SKM-1 treated with dmso at 0.1 percent for 144 hours (cell line): ENCODE results near the gene MYF5.

ENCODE experiments used
- DNase-seq: peaks from one replicate; lab custom pipeline; 2025; ENCODE audit not compliant: unreplicated experiment; lab: John Stamatoyannopoulos, UW

The MYF5 gene

DNA sequence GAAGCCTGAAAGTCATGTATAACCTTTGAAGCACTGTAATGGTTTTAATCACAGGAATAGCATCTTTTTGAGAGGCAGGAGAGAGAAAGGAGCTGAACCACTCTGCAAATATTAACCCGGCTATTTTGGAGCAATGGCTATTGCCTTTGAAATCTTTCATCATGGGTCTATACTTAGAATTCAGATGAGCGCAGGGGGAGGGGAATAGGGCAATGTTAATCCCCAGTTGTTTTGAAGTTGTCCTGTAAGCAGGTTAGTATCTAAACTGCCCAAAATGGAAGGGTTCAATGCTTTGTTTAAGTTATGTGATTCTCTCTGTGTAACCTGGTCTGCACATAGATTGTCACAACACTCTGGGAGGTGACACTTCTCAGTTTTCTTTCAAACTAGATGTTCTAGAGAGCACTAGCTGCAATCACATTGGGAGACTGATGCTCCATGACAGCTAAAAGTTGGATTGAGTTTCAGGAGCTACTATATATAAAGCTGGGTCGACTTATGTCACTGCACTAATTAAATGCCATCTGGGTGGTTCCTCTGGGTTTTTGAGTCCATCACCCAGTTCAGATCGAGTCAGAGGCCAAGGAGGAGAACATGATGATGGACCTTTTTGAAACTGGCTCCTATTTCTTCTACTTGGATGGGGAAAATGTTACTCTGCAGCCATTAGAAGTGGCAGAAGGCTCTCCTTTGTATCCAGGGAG, 9.4 kb upstream of the MYF5 start, which contains the start of gene MYF6:
TSS of gene MYF6 (plus strand) at position 509 of the 704 bp plus-strand sequence. CDS start at position 595, 86 bp downstream.
- no peak for DNase-seq

DNA sequence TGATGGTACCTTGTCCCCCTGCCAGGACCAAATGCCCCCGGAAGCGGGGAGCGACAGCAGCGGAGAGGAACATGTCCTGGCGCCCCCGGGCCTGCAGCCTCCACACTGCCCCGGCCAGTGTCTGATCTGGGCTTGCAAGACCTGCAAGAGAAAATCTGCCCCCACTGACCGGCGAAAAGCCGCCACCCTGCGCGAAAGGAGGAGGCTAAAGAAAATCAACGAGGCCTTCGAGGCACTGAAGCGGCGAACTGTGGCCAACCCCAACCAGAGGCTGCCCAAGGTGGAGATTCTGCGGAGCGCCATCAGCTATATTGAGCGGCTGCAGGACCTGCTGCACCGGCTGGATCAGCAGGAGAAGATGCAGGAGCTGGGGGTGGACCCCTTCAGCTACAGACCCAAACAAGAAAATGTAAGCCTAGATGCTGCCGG, 8.9 kb upstream of the MYF5 start:
- DNase-seq, result no peak

DNA sequence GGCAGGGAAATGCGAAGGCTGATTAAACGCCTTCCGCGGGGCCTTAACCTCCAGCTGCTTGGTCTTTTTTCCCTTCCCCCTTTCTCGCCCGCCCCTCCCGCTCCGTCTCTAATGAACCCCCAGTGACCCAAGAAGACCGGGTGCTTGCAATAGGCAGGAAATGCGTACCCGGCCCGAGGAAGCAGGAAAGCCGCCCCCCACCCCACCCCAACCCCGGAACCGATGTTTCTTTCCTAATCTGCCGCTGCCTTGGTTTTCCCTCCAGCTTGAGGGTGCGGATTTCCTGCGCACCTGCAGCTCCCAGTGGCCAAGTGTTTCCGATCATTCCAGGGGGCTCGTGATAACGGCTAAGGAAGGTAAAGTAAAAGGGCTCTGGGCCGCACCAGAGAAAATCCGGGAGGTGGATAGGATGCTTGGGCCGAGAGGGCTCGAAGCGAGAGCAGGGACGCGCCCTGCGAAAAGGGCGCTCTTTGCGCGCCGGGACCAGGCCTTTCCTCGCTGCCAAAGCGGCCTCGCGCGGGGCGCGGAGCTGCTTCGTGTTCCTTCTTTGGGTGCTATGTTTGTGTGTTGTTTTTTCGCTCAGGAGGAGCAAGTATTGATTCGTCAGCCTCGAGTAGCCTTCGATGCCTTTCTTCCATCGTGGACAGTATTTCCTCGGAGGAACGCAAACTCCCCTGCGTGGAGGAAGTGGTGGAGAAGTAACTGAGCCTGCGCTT, 8.3 kb upstream of the MYF5 start:
- DNase-seq, result no peak

DNA sequence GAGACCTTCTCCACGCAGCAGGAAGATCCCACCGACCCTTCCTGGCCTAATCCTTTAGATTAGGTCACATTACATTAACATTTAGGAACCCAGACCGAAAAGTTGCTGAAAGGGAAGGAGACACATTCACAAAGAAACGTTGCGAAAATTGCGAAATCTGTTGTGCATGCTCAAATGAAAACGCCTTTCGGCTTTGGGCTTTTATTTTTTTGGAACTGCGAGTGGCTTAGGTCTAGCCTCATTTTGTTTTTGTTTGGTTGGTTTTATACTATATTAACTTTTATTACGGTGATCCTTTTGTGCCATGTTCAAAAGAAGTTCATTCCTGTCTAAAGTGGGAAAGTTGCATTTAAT, 7.8 kb upstream of the MYF5 start:
- no peak for DNase-seq

DNA sequence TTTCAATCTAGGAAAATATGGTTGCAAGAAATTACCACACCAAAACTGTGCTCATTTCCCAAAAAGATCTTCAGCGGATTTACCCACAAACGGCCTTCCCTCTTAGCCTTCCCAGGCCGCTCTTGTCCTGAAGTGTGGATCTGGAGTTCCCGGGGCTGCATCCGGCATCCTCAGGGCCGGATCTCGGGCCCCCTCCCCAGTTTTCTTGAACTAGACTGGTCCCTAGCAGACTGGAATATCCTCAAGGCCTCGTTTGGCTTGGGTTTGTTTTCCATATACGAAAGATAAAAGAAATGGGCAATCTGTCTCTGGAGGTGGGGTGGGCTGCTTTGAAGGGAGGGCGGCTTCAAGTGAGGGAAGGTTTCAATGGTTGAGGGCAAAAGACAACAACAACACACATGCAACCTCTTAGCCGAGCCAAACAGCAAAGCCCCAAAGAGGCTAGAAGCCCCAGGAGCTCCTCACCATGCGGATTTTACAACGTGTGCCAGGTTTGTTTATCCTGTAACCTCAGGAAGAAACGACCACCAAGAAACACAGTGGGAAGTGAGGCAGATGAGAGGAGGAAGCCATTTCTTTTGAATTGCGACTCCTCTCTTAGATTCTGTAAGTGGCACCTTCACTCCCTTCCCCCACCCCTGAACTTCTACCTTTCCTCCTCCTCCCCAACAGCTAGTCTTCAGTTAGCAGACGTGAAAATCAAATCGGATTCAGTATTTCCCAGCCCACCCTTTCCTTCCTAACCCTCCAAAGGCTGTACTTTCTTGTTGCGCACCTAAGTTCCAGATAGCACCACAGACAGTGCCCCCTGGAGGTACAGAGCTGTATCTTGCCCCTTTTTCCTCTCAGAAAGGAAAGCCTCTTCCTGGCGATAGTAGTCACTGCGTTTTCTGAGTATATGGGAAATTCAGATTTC, 6.6 kb upstream of the MYF5 start:
- no peak for DNase-seq

DNA sequence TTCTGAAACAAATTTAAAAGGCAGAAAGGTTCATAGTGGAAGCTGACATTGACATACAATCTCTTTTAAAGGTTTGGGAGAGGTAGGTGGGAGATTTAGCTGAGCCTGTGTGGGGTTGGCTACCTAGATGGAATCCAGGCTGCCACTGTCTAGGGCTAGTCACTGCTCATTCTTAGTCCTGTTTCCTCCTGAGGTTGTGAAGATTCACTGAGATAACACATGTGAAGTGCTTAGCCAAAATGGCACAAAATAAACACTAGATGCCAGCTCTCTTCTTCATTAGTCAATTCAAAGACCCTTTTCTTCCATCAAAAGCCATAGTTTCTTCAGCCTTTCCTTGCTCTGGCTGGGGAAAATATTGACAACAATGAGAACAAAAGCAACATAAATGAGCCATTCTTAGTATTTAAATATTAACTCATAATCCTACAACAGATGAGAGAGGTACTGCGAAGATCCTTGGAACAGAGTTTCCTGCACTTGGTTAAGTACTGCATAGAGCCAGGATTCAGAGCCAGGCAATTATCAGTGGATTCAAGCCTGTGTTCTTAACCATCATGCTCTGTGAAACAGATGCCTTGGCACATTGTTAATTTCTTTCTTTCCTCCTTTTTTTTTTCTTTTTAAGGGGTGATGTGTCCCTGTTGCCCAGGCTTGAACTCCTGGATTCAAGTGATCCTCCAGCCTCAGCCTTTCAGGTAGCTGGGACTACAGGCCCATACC, 5.8 kb upstream of the MYF5 start:
- no peak for DNase-seq

DNA sequence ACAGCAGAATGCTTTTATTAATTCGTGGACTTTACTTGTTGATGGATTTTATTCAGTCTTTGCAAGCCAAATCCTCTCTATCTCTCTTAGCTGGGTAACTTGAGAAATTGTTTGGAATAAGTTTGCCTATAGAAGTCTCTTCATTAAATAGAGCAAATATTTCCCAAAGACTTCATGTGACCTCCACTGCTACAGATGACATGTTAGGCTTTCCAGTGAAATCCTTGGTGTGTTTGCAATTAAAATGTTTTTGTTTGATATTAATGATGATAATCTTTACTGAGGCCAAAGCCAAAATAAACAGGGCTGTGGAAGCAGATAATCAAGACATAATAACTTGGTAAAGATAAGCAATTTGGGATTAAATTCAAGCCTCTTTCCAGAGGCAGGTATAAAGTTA, 4.8 kb upstream of the MYF5 start:
- DNase-seq, result no peak

DNA sequence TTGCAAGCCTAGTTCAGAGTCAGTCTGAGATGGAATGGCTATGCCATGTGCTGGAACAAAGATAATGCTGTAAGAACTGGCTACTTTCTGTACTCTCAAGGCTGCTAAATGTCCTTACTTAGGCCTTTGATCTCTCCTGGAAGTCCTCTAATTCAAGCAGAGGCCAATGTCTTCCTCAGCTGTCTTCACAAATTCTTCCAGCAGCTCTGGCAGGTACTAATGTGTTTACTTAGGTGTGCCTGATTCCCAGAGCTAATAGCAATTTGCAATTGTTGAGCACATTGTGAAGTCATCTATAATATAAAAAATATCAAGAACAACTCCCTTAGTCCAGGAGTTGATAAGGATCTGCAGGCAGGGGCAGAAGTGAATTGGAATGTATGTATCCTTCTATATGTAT, 3.8 kb upstream of the MYF5 start:
- DNase-seq, result no peak

DNA sequence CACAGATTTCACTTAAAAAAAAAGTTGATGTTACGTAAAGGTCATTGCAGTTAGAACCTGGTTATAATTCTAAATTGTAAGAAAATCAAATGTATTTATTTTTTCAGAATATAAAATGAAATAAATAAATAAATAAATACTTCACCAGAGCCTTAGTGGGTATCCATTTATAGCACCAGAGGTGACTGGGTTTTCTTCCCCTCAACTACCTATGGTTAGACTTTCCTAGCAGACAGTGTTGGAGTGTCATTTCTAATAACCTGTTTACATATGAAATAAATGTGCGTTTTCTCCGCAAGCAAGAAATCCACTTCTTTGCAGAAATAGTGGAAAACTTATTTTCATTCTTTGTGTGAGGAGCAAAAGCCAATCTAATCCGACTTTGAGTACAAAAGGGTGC, 3.3 kb upstream of the MYF5 start:
- DNase-seq, result no peak

DNA sequence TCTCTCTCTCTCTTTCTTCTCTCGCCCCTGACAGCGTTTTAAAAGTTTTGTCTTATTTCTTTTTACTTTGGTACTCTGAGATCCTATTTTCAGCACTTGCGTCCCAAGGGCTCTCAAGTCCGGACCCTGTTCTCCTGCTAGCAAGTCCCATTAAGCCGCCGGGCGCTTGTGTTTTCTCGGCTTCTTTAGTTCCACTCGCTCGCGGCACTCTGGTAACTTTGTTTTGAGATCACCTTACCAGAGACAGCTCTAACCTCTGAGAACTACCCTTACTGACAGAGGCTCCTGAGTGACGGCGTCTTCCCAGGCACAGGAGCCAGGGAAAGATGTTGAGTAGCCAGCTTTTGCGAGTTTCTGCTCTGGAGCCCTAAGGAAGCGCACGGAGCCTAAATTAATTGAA, 2.7 kb upstream of the MYF5 start:
- DNase-seq, result no peak

DNA sequence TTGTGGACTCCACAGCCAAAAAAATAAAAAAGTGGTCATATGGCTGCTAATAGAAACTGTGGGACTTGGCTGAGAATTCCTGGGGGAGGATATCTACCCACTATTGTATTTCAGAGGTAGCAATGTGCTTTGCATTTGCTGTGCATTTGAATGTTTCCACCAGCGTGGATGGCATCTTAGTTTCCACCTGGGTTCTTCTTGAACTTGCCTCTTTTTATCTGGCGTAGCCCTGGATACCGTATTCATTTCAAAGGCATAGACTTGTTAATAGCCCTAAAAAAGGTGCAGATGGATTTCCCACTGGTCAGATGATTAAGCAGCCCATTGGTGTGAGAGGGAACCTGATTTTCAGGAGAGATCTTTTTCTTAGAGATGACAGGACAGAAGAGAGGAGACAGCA, 1.9 kb upstream of the MYF5 start:
- DNase-seq, result no peak

DNA sequence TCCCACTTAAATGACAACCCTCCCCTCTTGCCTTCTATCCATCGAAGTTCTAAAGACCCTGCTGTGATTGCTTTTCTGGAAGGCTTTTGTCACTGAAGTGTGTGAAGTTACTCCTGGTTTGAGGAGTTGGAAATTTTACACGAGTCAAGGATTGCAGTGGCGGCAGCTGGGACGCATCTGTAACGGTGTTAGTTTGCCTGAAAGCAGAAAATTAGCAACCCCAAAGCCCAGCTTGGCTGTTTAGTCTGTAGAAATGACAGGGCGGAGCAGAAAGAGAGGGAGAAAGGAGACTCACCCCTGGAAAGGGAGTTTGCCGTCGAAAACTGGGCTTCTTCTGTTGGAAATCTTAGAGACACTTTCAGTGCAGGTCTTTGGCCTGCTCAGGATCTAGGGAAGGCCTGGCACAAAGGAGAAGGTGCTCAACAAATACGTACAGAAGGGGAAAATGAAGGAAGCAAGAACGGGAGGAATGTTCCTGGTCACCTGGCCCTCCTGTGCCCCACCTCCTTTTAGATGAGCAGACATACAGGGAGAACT, 931 bp upstream of the MYF5 start:
- DNase-seq, result no peak

DNA sequence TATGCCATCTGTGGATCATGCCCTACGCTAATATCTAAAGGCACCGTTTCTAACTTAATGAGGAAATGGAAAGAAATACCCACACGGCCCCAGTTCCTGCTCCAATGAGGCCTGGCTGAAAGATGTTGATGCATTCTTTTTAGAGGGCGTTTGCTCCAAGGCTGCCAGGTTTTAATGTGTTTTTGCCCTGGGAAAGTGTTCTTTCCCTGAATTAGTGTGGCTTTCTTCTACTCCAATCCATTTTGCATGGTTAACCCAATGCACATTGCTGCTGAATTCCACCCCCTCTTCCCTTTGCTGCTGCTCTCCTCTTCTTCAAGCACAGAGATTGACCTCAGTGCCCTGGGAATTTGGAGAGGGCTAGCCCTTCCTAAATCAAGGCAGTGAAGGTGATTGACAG, 1.1 kb downstream of the MYF5 start:
- DNase-seq, result no peak

DNA sequence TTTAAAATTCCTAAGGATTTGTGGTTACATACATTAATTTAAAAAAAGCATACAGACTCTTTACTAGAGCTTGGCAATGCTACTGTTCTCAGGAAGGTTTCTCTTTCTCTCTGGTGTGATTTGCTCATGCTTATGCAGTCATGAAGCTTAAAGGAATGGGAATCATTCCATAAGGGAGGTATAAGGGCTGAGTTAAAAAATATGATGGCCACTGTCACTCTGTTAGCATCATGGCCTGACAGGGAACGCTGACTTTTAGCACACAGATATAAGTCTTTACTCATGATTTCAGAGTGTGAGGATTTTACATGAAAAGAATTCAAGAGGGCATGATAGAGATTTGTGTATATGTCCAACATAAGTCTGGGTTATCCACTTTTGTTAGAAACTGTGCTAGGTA, 3.8 kb downstream of the MYF5 start:
- DNase-seq, result no peak

DNA sequence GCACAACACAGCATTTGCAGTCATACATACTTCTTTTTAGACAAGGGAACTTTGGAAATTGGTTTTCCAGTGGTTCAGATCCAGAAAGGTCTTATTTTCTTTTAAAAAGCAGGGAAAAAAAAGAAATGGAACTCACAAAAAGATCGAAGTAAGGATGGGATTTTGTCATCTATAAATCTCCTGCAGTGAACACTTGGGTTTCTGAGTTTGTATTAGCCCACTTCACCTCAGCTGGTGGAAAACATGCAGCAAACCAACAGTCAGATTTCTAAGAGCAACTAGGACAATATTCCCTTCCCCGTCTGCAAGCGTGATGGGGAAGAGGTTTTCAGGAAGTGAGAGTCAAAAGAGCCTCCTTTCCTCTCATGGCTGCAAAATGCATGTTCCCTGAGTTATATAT, 4.6 kb downstream of the MYF5 start:
- no peak for DNase-seq

DNA sequence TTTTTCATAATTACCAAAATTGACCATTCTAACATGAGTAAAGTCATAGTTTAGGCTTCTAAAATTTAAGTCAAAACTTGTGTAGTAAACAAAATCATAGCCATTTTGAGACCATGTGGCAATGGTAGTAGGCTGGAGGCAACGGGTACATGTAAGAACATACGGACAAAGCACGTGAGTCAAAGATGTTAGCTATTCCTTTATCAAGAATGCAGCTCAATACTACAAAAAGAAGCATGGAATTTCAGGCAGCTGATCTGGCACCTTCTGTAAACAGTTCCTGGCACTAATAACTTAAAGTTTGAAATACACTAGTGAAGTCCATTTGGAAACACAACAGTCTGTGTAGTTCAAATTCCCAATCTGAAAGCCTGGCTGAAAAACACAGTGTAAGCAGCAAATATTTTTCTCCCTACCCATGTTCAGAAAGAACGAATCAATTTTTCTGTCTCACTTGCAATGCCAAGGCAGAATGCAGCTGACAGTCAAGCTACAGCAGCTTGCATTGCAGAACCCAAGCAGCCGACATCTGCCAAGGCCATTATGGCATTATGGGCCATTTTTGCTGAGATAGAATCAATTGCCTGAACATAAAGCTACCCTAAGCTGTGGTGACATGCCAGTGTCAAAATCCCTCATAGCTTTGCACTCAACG, 29.3 kb downstream of the MYF5 start:
- DNase-seq, result no peak

DNA sequence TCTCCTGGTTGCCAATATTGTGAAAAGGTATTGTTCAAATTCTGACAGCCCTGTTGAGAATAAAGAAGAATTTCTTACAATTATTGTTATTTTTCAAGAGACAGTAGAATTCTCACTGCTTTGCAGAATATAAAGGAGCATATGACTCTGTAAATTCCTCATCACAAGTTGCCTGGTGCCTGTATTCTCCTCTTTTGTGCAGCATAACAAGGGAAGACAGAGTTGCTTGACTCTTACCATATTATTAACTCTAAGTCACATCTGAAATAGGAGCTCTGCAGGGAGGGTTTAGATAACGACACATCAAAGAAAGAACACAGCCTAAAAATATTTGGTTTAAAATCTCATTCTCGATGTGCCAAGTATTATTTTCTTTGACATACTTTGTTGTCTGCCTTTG, 31.1 kb downstream of the MYF5 start:
- no peak for DNase-seq

DNA sequence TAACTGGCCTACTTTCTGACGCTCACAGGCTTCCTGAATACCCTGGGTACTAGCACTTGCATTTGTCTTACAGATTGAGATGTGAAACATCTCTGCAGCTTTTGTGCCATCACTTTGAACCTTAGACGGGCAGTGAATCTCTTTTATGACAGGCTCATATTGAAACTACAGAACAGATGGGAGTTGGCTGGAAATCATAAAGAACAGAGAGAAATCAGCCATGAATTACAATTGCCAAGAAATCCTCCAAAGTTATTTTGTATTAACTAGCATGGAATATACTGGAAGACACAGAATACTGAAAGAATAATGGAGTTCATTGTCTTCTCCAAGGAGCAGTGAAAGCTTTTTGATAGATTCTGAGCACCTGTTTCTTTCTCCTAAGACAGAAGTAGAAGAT, 32.7 kb downstream of the MYF5 start:
- DNase-seq, result no peak

DNA sequence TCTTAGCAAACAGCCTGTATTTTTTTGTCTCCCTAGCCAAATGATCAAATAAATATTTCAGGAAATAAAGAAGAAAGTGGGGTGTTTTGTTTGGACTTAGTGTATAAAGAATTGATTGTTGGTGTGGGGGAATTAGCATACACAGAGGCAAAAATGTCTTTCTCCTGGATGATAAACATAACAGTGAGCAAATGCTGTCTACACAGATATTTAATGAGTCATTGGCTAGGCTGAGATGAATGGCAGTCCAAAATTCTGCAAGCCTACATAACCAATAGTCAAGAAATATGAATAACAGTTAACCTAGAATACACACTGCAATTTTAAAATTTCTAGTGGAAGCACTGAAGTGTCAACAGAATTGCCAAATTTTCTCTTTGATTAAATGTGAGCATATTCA, 35.8 kb downstream of the MYF5 start:
- DNase-seq, result no peak

DNA sequence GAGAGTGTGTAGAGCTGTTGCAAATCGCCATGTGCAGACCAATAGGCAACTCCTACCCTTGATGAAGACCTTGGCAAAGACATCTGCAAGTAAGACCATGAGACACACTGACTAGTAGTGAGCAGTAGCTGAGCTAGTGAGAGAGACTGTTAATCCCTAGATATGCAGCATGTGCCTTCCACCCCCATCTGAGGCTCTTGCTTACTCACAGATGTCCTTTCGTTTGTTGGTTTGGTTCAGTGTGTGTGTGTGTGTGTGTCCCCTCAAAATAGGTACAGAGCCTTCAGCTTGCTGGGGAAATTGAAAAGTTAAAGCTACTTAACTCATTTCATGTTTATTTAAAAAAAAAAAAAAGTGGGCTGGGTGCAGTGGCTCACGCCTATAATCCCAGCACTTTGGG, 37.6 kb downstream of the MYF5 start:
- DNase-seq, result no peak
